Esophagus muscularis mucosa (tissue), 4 donors: ENCODE measurements around the gene VRK1. TPM values are rescaled to one million over a fixed set of nuclear protein-coding genes. Genes with fewer than 3 reads are reported as not detected.

Experiments
- DNase-seq: peaks from one replicate; pipeline ENCODE4 v3.0.0-alpha.2; 2017; ENCODE audit errors: extremely low spot score
- H3K27ac ChIP-seq, 4 donors: fragments of 200-600 bp; sonication (generic); replicated peaks in 1 of 4; 1 replicate in 3 of 4; 2 replicates in 1 of 4; pipeline ENCODE4 v1.5.1; 2016 to 2019; ENCODE audit warnings: mild to moderate bottlenecking in 1 of 4
- H3K27me3 ChIP-seq, 4 donors: fragments of 200-600 bp; sonication (generic); one replicate each; pipeline versions ENCODE4 v1.5.1 to v1.6.0; 2016 to 2019
- H3K36me3 ChIP-seq, 4 donors: fragments of 200-600 bp; sonication (generic); one replicate each; pipeline ENCODE4 v1.5.1; 2016 to 2019
- H3K4me1 ChIP-seq, 4 donors: fragments of 200-600 bp; sonication (generic); one replicate each; pipeline ENCODE4 v1.5.1; 2016 to 2019
- H3K4me3 ChIP-seq, 4 donors: fragments of 200-600 bp; sonication (generic); 1 replicate in 2 of 4; 2 replicates in 2 of 4; pipeline ENCODE4 v1.5.1; 2016 to 2019; ENCODE audit warnings: mild to moderate bottlenecking in 4 of 4, moderate library complexity in 1 of 4
- H3K9me3 ChIP-seq, 4 donors: fragments of 200-600 bp; sonication (generic); 1 replicate in 3 of 4; 2 replicates in 1 of 4; pipeline ENCODE4 v1.5.1; 2016 to 2019
- EP300 ChIP-seq: sonication (generic); formaldehyde crosslinking; IDR thresholded peaks from one replicate; pipeline ENCODE4 v1.6.1; 2017; ENCODE audit warnings: antibody characterized with exemption
- POLR2A ChIP-seq: fragments of 450-650 bp; IDR thresholded peaks from one replicate; pipeline ENCODE4 v1.6.1; 2017; ENCODE audit warnings: antibody characterized with exemption, moderate library complexity, mild to moderate bottlenecking, low read depth
- POLR2AphosphoS5 ChIP-seq, 2 donors: sonication (generic); formaldehyde crosslinking; IDR thresholded peaks; one replicate each; pipeline ENCODE4 v1.6.1; 2017; ENCODE audit warnings: antibody characterized with exemption in 2 of 2
- WGBS: methylation state at CpG from one replicate; pipeline ENCODE4 v1.1.5; 2018; 5-methylcytosine and 5-hydroxymethylcytosine counted together
- intact Hi-C: fragments of 100-400 bp; cut with DNase I; formaldehyde crosslinking; loops from one replicate; pipeline ENCODE4 v1.15.1; 2023
- total RNA-seq, 4 donors: library from RNA; depleted of rRNA; stranded (reverse); fragments of >200 nt; gene quantifications; one replicate each; pipeline versions ENCODE4 v1.1.0 to v1.2.1, GENCODE V29; 2016
- TF ChIP-seq, protein P1 (sequence below), 3 experiments: fragments of 200-600 bp in 2 of 3; fragments of 450-650 bp in 1 of 3; sonication (generic) in 2 of 3; IDR thresholded peaks; one replicate each; pipeline ENCODE4 v1.5.1; 2017 to 2019; ENCODE audit warnings: antibody characterized with exemption in 3 of 3, mild to moderate bottlenecking in 2 of 3, moderate library complexity in 1 of 3

The VRK1 gene
- total RNA-seq, 4 donors from 2014 or later: 10.1 to 17.9 (median 14.3) TPM

DNA sequence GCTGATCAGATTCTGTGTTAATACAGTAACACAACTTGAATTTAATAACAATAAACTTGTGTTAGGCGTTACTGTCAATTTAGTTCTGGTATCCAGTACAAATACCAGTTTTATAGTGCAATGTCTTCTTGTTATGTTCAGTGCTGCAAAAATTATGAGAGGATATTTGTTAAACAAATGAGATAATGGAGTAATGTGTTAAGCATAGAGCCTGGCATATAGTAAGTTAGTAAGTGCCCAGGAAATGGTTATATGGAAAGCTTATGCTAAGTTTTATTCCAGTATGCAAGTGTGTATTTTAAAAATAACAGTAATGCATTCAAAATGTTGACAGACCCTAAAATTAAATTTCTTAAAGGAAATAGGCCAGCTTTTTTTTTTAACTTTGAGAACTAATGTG lies 1.8 kb downstream of the VRK1 start:
- Histone ChIP-seq H3K36me3 (no peaks in the 10 kb centered on the region), H3K27me3 (no peaks in the 10 kb centered on the region), H3K4me1 (peaks cover 11 to 21% (median 15%) of the 10 kb centered on the region in 4 donors), H3K27ac (no peak overlapping the region), H3K4me3 (no peak overlapping the region), H3K9me3 (no peaks in the 10 kb centered on the region)
- WGBS: 88% methylated on average over 1 of the region's 1 CpG
- no peak for DNase-seq
- intact Hi-C loops: no loop called here
- TF ChIP-seq, protein P1, sequence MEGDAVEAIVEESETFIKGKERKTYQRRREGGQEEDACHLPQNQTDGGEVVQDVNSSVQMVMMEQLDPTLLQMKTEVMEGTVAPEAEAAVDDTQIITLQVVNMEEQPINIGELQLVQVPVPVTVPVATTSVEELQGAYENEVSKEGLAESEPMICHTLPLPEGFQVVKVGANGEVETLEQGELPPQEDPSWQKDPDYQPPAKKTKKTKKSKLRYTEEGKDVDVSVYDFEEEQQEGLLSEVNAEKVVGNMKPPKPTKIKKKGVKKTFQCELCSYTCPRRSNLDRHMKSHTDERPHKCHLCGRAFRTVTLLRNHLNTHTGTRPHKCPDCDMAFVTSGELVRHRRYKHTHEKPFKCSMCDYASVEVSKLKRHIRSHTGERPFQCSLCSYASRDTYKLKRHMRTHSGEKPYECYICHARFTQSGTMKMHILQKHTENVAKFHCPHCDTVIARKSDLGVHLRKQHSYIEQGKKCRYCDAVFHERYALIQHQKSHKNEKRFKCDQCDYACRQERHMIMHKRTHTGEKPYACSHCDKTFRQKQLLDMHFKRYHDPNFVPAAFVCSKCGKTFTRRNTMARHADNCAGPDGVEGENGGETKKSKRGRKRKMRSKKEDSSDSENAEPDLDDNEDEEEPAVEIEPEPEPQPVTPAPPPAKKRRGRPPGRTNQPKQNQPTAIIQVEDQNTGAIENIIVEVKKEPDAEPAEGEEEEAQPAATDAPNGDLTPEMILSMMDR (IDR thresholded peaks at IDR 0.05): no peak
- TF ChIP-seq POLR2A: no peak
- no peak for TF ChIP-seq POLR2AphosphoS5 (IDR thresholded peaks at IDR 0.05)
- TF ChIP-seq EP300: no peak

DNA sequence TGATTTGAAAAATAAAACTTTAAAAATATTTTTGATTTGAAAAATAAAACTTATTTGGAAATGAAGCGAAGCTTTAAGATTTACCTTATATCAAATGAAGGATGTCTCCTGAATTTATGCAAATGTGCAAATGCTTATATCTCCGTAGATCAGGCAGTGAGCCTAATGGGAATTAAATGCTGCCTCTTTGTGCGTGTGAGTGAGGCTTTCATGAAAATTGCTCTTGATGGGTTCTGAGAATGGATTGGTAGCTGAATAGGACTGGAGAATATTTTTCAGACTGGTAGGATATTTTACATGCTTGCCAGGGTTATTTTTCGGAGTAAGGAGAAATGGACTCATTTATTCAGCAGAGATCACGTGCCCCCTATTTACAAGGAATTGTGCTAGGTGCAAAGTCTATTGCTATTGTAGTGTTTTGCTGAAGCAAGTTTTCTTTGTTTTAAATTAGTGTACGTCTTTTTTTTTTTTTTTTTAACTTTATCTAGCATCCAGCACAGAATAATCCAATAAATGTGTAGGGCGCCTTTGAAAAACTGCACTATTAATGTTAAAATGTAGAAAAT lies 2.4 kb downstream of the VRK1 start:
- DNase-seq: no peak
- intact Hi-C loops: no loop called here
- TF ChIP-seq POLR2A (no peak), POLR2AphosphoS5 (IDR thresholded peaks at IDR 0.05) (no peak), EP300 (no peak)
- TF ChIP-seq, protein P1 (IDR thresholded peaks at IDR 0.05): no peak
- Histone ChIP-seq H3K27me3 (no peaks in the 10 kb centered on the region), H3K27ac (no peak overlapping the region), H3K4me3 (no peak overlapping the region), H3K4me1 (peaks cover 11 to 21% (median 15%) of the 10 kb centered on the region in 4 donors), H3K9me3 (no peaks in the 10 kb centered on the region), H3K36me3 (no peaks in the 10 kb centered on the region)
- 89% methylated on average over 7 of the region's 7 CpGs for WGBS

DNA sequence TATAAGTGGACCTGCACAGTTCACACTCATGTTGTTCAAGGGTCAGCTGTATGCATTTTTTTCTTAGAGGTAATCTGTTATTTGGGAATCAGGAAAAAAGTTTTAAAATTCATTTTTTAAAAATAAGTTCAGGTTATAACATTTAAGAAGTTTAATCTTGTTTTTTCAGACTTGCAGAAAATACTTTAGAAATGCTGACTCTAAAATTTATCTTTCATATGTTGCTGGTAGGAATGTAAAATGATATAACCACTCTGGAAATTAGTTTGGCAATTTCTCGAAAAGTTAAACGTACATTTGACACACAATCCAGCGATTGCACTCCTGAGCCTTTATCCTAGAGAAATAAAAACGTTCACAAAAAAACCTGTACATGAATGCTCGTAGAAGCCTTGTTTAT lies 4.7 kb downstream of the VRK1 start:
- TF ChIP-seq, protein P1 (IDR thresholded peaks at IDR 0.05): no peak
- TF ChIP-seq EP300 (no peak), POLR2AphosphoS5 (IDR thresholded peaks at IDR 0.05) (no peak), POLR2A (no peak)
- 93% methylated on average over 5 of the region's 5 CpGs for WGBS

DNA sequence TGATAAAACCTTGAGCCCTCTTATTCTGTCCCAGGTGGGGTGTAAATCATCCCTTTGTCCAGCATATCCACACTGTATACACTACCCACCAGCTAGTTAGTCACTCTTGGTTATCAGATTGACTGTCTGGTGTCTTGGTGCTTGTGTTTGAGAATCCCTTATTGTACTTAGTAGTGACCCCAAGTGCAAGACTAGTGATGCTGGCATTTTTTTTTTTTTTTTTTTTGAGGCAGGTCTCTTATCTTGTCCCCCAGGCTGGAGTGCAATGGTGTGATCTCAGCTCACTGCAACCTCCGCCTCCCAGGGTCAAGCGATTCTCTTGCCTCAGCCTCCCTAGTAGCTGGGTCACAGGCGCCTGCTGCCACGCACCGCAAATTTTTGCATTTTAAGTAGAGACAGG lies 5.8 kb downstream of the VRK1 start:
- Histone ChIP-seq H3K27ac (no peak overlapping the region), H3K36me3 (no peaks in the 10 kb centered on the region), H3K27me3 (no peaks in the 10 kb centered on the region), H3K4me3 (no peak overlapping the region), H3K9me3 (no peaks in the 10 kb centered on the region), H3K4me1 (peaks cover 6 to 10% (median 9%) of the 10 kb centered on the region in 4 donors)
- no peak for DNase-seq
- TF ChIP-seq POLR2A (no peak), POLR2AphosphoS5 (IDR thresholded peaks at IDR 0.05) (no peak), EP300 (no peak)
- TF ChIP-seq, protein P1 (IDR thresholded peaks at IDR 0.05): no peak
- WGBS: 98% methylated on average over 5 of the region's 5 CpGs
- intact Hi-C loops: no loop called here

More for the DNA sequence above, 4.7 kb downstream of the VRK1 start:
- Histone ChIP-seq H3K4me1 (peaks cover 11 to 18% (median 15%) of the 10 kb centered on the region in 4 donors), H3K36me3 (no peaks in the 10 kb centered on the region), H3K27me3 (no peaks in the 10 kb centered on the region), H3K4me3 (no peak overlapping the region), H3K9me3 (no peaks in the 10 kb centered on the region), H3K27ac (no peak overlapping the region)
- intact Hi-C loops: no loop called here
- DNase-seq: no peak

DNA sequence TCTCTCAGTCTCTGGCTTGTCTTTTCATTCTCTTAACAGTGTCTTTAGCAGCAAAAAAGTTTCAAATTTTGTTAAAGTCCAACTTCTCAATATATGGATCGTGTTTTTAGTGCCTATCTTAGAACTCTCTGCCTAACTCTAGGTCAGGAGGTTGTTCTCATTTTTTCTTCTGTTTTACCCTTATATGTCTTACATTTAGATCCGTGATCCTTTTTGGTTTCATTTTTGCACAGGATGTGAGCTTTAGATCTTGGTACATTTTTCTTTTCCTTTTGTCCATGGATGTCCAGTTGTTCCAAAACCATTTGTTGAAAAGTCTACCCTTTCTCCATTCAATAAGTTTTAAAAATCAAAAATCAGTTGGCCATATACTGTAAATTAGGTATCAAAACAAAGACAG lies 6.8 kb downstream of the VRK1 start:
- TF ChIP-seq POLR2A: no peak
- TF ChIP-seq EP300: no peak
- TF ChIP-seq POLR2AphosphoS5 (IDR thresholded peaks at IDR 0.05): no peak
- TF ChIP-seq, protein P1 (IDR thresholded peaks at IDR 0.05): no peak
- H3K4me3 ChIP-seq: no peak overlapping the region
- WGBS: 89% methylated on average over 2 of the region's 2 CpGs
- H3K27ac ChIP-seq: no peak overlapping the region
- H3K4me1 ChIP-seq: peaks cover 0 to under 1% (median 0%) of the 10 kb centered on the region in 4 donors
- H3K36me3 ChIP-seq: no peaks in the 10 kb centered on the region
- intact Hi-C loops: no loop called here
- DNase-seq: no peak
- no peaks in the 10 kb centered on the region for H3K9me3 ChIP-seq
- no peaks in the 10 kb centered on the region for H3K27me3 ChIP-seq
